MCF 10A (cell line): Measurements from ENCODE around the gene PBX3. TPM values are rescaled to one million over a fixed set of nuclear protein-coding genes. Genes with fewer than 3 reads are reported as not detected.
A peak's percentile ranks its signal among the peaks of the same experiment; 100 is the strongest.

Experiments used
- BruUV-seq: library from RNA; stranded (reverse); fragments of 400-500 nt; replicated peaks from 2 replicates; lab custom pipeline; 2021; lab: Mats Ljungman, UMichigan
- CTCF ChIA-PET: fragments of 300-600 bp; sonication (Branson Sonifier 250); formaldehyde crosslinking; extraction: SDS; loops from one replicate; lab custom pipeline; 2021; ENCODE audit warnings: antibody characterized with exemption, inconsistent platforms; lab: Yijun Ruan, JAX
- POLR2A ChIA-PET: fragments of 300-600, 350-650 bp; sonication (Branson Sonifier 250); formaldehyde crosslinking; extraction: SDS; loops from one replicate; lab custom pipeline; 2020; ENCODE audit warnings: antibody characterized with exemption, inconsistent platforms; lab: Yijun Ruan, JAX
- DNase-seq: peaks from one replicate; pipeline ENCODE4 v3.0.0-alpha.2; 2018; ENCODE audit not compliant: unreplicated experiment
- H3K27ac Mint-ChIP-seq: one replicate; pipeline ENCODE4 v1.8.0; 2022; ENCODE audit warnings: mild to moderate bottlenecking, low read depth, mixed read lengths; ENCODE audit not compliant: unreplicated experiment
- H3K27me3 Mint-ChIP-seq: one replicate; pipeline ENCODE4 v1.8.0; 2022; ENCODE audit warnings: mixed read lengths; ENCODE audit not compliant: insufficient read depth, unreplicated experiment
- H3K36me3 Mint-ChIP-seq: one replicate; pipeline ENCODE4 v1.8.0; 2022; ENCODE audit warnings: mild to moderate bottlenecking, moderate library complexity, mixed read lengths; ENCODE audit not compliant: insufficient read depth, unreplicated experiment
- H3K4me1 Mint-ChIP-seq: one replicate; pipeline ENCODE4 v1.8.0; 2022; ENCODE audit warnings: mixed read lengths; ENCODE audit not compliant: insufficient read depth, unreplicated experiment
- H3K4me3 Mint-ChIP-seq: one replicate; pipeline ENCODE4 v1.8.0; 2022; ENCODE audit warnings: mild to moderate bottlenecking, moderate library complexity, mixed read lengths; ENCODE audit not compliant: unreplicated experiment
- H3K9me3 Mint-ChIP-seq: one replicate; pipeline ENCODE4 v1.8.0; 2022; ENCODE audit warnings: mixed read lengths; ENCODE audit not compliant: unreplicated experiment
- CTCF ChIP-seq: fragments of 200-600 bp; IDR thresholded peaks from one replicate; pipeline ENCODE4 v1.8.0; 2022; ENCODE audit warnings: antibody characterized with exemption, mild to moderate bottlenecking; ENCODE audit not compliant: unreplicated experiment
- intact Hi-C: fragments of 100-400 bp; cut with micrococcal nuclease; formaldehyde crosslinking; loops from 2 replicates; pipeline ENCODE4 v1.14.1; 2022
- total RNA-seq: library from RNA; stranded (reverse); gene quantifications from 2 replicates; pipeline ENCODE4 v1.2.3, GENCODE V29; 2022

The PBX3 gene
- total RNA-seq, 1 experiment from 2014 or later: 17.5 TPM

GRCh38 chr9:125968714-125969374, 221.7 kb downstream of the PBX3 start:
- Mint-ChIP-seq H3K9me3 (no peaks in the 10 kb centered on the region), H3K4me3 (no peak overlapping the region), H3K36me3 (peaks cover 22% of the 10 kb centered on the region), H3K4me1 (peaks cover 16% of the 10 kb centered on the region), H3K27me3 (no peaks in the 10 kb centered on the region), H3K27ac (no peak overlapping the region)
- no TSS peak for BruUV-seq
- no peak for TF ChIP-seq CTCF
- POLR2A ChIA-PET: no interaction called here
- CTCF ChIA-PET: no interaction called here
- DNase-seq: no peak
- intact Hi-C loops: no loop called here

GRCh38 chr9:125969462-125969861, 222.3 kb downstream of the PBX3 start:
- DNase-seq: no peak
- H3K27me3 Mint-ChIP-seq: no peaks in the 10 kb centered on the region
- peaks cover 20% of the 10 kb centered on the region for H3K36me3 Mint-ChIP-seq
- POLR2A ChIA-PET: no interaction called here
- H3K4me1 Mint-ChIP-seq: peaks cover 16% of the 10 kb centered on the region
- no peaks in the 10 kb centered on the region for H3K9me3 Mint-ChIP-seq
- no peak overlapping the region for H3K4me3 Mint-ChIP-seq
- H3K27ac Mint-ChIP-seq: peak overlapping the region; percentile 67
- no peak for TF ChIP-seq CTCF
- BruUV-seq: no TSS peak
- intact Hi-C loops: no loop called here
- CTCF ChIA-PET: no interaction called here

GRCh38 chr9:125969868-125970267, 222.7 kb downstream of the PBX3 start:
- DNase-seq: no peak
- intact Hi-C loops: no loop called here
- no peaks in the 10 kb centered on the region for H3K27me3 Mint-ChIP-seq

GRCh38 chr9:125970340-125970739, 223.2 kb downstream of the PBX3 start:
- no peaks in the 10 kb centered on the region for H3K9me3 Mint-ChIP-seq
- POLR2A ChIA-PET: interaction anchor here (0.8 kb wide), 1 partner anchor 263 kb away, joined by 3 read pairs; the partner anchor contains the start of gene MAPKAP1
- CTCF ChIA-PET: no interaction called here

More at GRCh38 chr9:125969868-125970267, 222.7 kb downstream of the PBX3 start:
- H3K36me3 Mint-ChIP-seq: peaks cover 17% of the 10 kb centered on the region
- peak overlapping the region; percentile 67 for H3K27ac Mint-ChIP-seq
- H3K4me1 Mint-ChIP-seq: peaks cover 16% of the 10 kb centered on the region
- CTCF ChIA-PET: no interaction called here
- no peak overlapping the region for H3K4me3 Mint-ChIP-seq
- BruUV-seq: no TSS peak
- no peaks in the 10 kb centered on the region for H3K9me3 Mint-ChIP-seq
- POLR2A ChIA-PET: no interaction called here
- TF ChIP-seq CTCF: no peak

More at GRCh38 chr9:125970340-125970739, 223.2 kb downstream of the PBX3 start:
- no peak for TF ChIP-seq CTCF
- peak; percentile 27 for DNase-seq
- Mint-ChIP-seq H3K4me1 (peaks cover 16% of the 10 kb centered on the region), H3K27me3 (no peaks in the 10 kb centered on the region), H3K4me3 (no peak overlapping the region), H3K27ac (peak overlapping the region; percentile 67), H3K36me3 (peaks cover 17% of the 10 kb centered on the region)
- no TSS peak for BruUV-seq
- intact Hi-C loops: no loop called here
